ENCODE results near the gene TTLL10.

- no peak for TF ChIP-seq POLR2A (IDR thresholded peaks at IDR 0.05; ENCODE audit: low read depth, low read length)
- no peak for TF ChIP-seq POLR2AphosphoS5 (IDR thresholded peaks at IDR 0.05; ENCODE audit: low read depth, low read length)
These were observed 41.4 kb upstream of the TTLL10 start for GRCh38 chr1:1132042-1132950.
